Immature natural killer cell (primary cell): ENCODE results near the gene USO1. TPM values are rescaled to one million over a fixed set of nuclear protein-coding genes. Genes with fewer than 3 reads are reported as not detected.
"Not testable (repeated sequence)": the region's sequence is repeated elsewhere in the genome, so short reads cannot be mapped to it uniquely, and the experiment has no call there.

Experiments used
- DNase-seq, 3 donors: peaks; one replicate each; pipeline ENCODE4 v3.0.0; 2022; ENCODE audit warnings: mixed read lengths in 1 of 3
- H3K27ac Mint-ChIP-seq, 6 donors: one replicate each; pipeline ENCODE4 v1.8.0; 2020; ENCODE audit warnings: mixed read lengths in 6 of 6, mild to moderate bottlenecking in 5 of 6, inconsistent platforms in 4 of 6, moderate library complexity in 3 of 6
- H3K27me3 Mint-ChIP-seq, 3 donors: one replicate each; pipeline ENCODE4 v1.8.0; 2020 to 2021; ENCODE audit warnings: low read depth in 3 of 3, mild to moderate bottlenecking in 3 of 3, mixed read lengths in 3 of 3, moderate library complexity in 3 of 3, inconsistent platforms in 1 of 3
- H3K36me3 Mint-ChIP-seq, 3 donors: one replicate each; pipeline ENCODE4 v1.8.0; 2020; ENCODE audit warnings: mixed read lengths in 3 of 3, inconsistent platforms in 2 of 3, mild to moderate bottlenecking in 2 of 3
- H3K4me1 Mint-ChIP-seq, 2 donors: one replicate each; pipeline ENCODE4 v1.8.0; 2020; ENCODE audit warnings: inconsistent platforms in 2 of 2, mild to moderate bottlenecking in 2 of 2, mixed read lengths in 2 of 2, moderate library complexity in 1 of 2
- H3K4me3 Mint-ChIP-seq, 5 donors: one replicate each; pipeline ENCODE4 v1.8.0; 2020; ENCODE audit warnings: mild to moderate bottlenecking in 5 of 5, mixed read lengths in 5 of 5, inconsistent platforms in 3 of 5, moderate library complexity in 3 of 5
- H3K9me3 Mint-ChIP-seq, 6 donors: one replicate each; pipeline ENCODE4 v1.8.0; 2020; ENCODE audit warnings: mild to moderate bottlenecking in 6 of 6, mixed read lengths in 6 of 6, inconsistent platforms in 4 of 6, moderate library complexity in 3 of 6
- polyA plus RNA-seq, 3 donors: library from polyadenylated mRNA; unstranded; fragments of 300-500 nt; fragmentation: Illumina TruSeq; gene quantifications; one replicate each; pipeline ENCODE4 v1.2.3, GENCODE V29; 2021

USO1 gene
- polyA plus RNA-seq, 3 donors from 2014 or later = 29.0 to 46.4 (median 36.8) TPM

DNA sequence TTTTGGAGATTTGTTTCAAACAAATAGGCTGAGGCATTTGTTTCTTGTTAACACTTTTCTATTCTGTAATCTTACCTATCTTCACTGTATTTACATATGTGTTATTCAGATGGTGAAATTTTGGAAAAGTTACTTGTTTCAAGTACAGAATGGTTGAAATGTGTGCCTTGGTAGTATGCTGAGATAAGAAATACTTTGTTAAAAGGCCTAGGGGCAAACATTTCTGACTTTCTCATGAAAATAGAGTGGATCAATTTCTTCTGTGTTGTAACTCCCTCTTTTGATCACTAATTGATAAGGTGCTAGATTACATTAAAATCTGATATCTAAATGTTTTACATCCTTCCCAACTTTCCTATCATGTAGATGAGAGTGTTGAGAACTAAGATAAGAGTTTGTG, 18.1 kb downstream of the USO1 start:
- Mint-ChIP-seq H3K27me3 (no peaks in the 10 kb centered on the region), H3K27ac (no peak overlapping the region), H3K4me3 (no peak overlapping the region), H3K36me3 (no peaks in the 10 kb centered on the region), H3K4me1 (peaks cover 17 to 46% of the 10 kb centered on the region in 2 donors), H3K9me3 (no peaks in the 10 kb centered on the region)
- DNase-seq = no peak

DNA sequence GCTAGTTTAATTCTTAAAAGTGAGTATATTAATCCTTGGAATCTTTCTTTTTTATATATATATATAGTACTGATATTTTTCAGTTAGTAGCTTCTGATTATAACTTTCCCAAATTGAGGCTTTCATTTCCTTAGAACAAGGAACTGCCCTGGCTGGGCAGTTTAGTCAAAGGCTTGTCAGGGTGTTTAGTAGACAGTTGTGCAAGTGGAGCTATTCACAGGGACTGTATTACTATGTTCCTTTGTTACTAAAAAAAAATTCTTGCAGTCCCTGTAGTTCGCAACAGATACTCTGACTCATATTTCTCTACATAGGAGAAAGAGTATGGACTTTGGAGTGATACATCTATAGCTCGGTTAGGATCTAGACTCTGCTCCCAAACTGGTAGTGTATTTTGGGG, 20.8 kb downstream of the USO1 start:
- no peak overlapping the region for H3K4me3 Mint-ChIP-seq
- no peaks in the 10 kb centered on the region for H3K27me3 Mint-ChIP-seq
- no peaks in the 10 kb centered on the region for H3K9me3 Mint-ChIP-seq
- H3K4me1 Mint-ChIP-seq = peaks cover 21 to 45% of the 10 kb centered on the region in 2 donors
- no peaks in the 10 kb centered on the region for H3K36me3 Mint-ChIP-seq
- peak overlapping the region in 1 of 6 donors; percentile 5 for H3K27ac Mint-ChIP-seq
- no peak for DNase-seq

DNA sequence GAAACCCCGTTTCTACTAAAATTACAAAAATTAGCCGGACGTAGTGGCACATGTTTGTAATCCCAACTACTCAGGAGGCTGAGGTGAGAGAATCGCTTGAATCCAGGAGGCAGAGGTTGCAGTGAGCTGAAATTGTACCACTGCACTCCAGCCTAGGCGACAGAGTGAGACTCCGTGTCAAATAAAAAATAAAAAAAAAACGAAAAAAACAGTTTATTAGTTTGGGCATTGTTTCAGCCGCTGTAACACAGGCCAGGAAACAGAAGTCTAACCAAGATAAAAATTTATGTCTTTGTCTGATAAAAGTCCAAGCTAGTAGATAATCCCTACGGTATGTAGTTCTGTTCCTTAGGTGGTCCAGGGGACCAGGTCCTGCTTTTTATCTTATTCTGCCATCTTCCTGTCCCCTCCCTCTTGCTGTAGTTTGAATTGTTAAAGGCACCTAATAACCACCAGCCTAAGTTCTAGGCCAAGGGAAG, 21.4 kb downstream of the USO1 start:
- no peaks in the 10 kb centered on the region for H3K27me3 Mint-ChIP-seq
- no peak for DNase-seq
- no peak overlapping the region for H3K4me3 Mint-ChIP-seq
- no peaks in the 10 kb centered on the region for H3K36me3 Mint-ChIP-seq
- no peaks in the 10 kb centered on the region for H3K9me3 Mint-ChIP-seq
- H3K27ac Mint-ChIP-seq = peak overlapping the region in 2 of 6 donors; percentile 15 to 53
- H3K4me1 Mint-ChIP-seq = peaks cover 22 to 39% of the 10 kb centered on the region in 2 donors

DNA sequence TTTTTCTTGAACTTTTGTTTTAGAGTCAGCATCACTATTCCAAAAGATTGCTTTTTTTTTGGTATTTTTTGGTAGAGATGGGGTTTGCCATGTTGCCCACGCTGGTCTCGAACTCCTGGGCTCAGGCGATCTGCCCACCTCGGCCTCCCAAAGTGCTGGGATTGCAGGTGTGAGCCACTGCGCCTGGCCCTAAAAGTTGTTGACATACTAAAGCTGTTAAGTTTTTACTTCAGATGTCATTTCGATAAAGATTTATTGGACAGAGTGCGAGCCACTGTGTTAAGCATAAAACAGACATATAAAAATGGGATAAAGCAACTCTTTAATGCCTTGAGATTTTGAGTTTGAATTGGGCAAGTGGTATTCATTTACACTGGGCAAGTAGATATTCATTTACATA, 28.3 kb downstream of the USO1 start:
- Mint-ChIP-seq H3K4me3 (no peak overlapping the region), H3K27ac (no peak overlapping the region), H3K27me3 (no peaks in the 10 kb centered on the region), H3K36me3 (peaks cover 12 to 27% (median 24%) of the 10 kb centered on the region in 3 donors), H3K9me3 (no peaks in the 10 kb centered on the region), H3K4me1 (peaks cover 0 to 4% of the 10 kb centered on the region in 2 donors)
- DNase-seq = no peak

DNA sequence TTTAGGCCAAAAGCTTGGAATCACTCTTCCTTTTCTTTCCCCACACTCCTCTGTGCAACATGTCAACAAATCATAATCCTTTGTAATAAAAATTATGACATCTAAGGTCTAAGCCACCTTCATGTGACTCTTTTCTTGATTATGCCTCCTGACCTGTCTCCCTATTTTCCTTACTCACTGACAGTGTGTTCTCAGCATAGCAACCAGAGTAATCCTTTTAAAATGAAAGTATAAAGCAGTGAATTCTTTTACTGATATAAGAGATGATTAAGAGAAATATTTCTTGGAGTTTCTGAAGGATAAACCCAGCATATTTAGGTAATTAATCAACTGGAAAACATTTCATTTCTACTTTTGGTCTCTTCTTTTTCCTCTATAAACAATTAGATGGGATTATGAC, 44.7 kb downstream of the USO1 start:
- Mint-ChIP-seq H3K27me3 (no peaks in the 10 kb centered on the region), H3K4me1 (peaks cover 3 to 15% of the 10 kb centered on the region in 2 donors), H3K36me3 (peaks cover 12 to 26% (median 13%) of the 10 kb centered on the region in 3 donors), H3K9me3 (no peaks in the 10 kb centered on the region), H3K27ac (peak overlapping the region in 2 of 6 donors; percentile 1 to 31), H3K4me3 (no peak overlapping the region)
- DNase-seq = no peak

DNA sequence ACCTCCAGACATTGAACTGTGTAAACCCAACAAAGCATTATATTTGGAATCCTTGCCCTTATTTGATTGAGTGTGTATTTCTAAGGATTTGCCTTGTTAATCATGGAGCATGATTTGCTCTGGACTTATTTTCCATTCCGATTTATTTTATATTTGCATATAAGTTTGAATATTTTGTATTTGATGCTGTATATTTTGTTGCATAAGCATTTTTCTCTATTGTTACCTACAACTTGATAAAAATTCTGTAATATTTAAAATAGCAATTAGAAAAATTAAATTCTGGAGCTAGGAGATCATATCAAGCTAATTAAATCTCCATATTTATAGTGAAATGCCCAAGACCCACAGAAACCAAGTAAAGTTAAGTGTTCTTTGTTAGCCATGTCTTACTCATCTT, 47.2 kb downstream of the USO1 start:
- Mint-ChIP-seq H3K9me3 (no peaks in the 10 kb centered on the region), H3K4me3 (no peak overlapping the region), H3K27ac (no peak overlapping the region), H3K36me3 (peaks cover 30 to 48% (median 33%) of the 10 kb centered on the region in 3 donors), H3K27me3 (no peaks in the 10 kb centered on the region), H3K4me1 (peaks cover 3 to 15% of the 10 kb centered on the region in 2 donors)
- DNase-seq = no peak

DNA sequence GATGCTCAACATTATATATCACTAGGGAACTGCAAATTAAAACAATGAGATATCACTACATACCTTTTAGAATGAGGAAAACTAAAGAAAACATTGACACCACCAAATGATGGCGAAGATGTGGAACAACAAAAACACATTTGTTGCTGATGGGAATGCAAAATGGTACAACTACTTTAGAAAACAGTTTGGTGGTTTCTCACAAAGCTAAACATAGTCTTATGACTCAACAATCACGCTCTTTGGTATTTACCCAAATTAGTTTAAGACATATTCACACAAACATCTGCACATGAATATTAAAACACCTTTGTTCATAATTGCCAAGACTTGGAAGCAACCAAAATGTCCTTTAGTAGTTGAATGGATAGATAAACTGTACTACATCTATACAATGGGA, 53.2 kb downstream of the USO1 start:
- DNase-seq = no peak
- H3K36me3 Mint-ChIP-seq = peaks cover 43 to 60% (median 52%) of the 10 kb centered on the region in 3 donors
- no peaks in the 10 kb centered on the region for H3K4me1 Mint-ChIP-seq
- H3K9me3 Mint-ChIP-seq = peaks cover 0 to 2% (median 0%) of the 10 kb centered on the region in 6 donors
- no peaks in the 10 kb centered on the region for H3K27me3 Mint-ChIP-seq
- H3K27ac Mint-ChIP-seq = no peak overlapping the region
- H3K4me3 Mint-ChIP-seq = no peak overlapping the region

DNA sequence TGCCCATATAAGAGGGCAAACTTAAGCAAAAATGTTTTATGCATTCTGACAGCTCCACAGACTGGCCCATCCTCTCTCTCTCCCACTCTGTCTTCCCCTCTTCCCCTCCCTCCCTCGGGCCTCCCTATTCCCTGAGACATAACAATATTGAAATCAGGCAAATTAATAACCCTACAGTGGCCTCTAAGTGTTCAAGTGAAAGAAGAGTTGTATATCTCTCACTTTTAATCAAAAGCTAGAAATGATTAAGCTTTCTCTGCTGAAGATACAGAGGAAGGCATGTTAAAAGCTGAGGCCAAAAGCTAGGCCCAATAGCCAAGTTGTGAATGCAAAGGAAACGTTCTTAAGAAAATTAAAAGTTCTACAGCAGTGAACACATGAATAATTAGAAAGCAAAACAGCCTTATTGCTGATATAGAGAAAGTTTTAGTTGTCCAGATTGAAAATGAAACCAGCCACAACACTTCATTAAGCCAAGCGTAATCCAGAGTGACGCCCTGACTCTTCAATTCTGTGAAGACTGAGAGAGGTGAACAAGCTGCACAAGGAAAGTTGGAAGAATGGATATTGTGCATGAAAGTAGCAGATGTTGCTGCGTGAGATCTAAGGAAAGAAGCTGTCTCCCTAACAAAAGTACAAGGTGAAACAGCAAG, 54.9 kb downstream of the USO1 start:
- DNase-seq = no peak
- no peaks in the 10 kb centered on the region for H3K27me3 Mint-ChIP-seq
- H3K36me3 Mint-ChIP-seq = peaks cover 42 to 60% (median 52%) of the 10 kb centered on the region in 3 donors
- H3K4me1 Mint-ChIP-seq = no peaks in the 10 kb centered on the region
- H3K27ac Mint-ChIP-seq = peak overlapping the region in 5 of 6 donors; percentile 3 to 78 (median 36)
- no peak overlapping the region for H3K4me3 Mint-ChIP-seq
- peaks cover 0 to 2% (median 0%) of the 10 kb centered on the region in 6 donors for H3K9me3 Mint-ChIP-seq

DNA sequence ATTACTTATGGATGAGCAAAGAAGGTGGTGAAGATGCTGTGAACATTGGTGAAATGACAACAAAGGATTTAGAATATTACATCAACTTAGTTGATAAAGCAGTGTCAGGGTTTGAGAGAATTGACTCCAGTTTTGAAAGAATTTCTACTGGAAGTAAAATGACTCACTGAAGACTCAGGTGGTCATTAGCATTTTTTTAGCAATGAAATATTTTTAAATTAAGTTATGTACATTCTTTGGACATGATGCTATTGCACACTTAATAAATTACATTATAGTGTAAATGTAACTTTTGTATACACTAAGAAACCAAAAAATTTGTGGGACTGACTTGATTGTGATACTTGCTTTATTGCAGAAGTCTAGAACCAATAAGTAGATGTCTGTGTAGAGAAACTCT, 56.9 kb downstream of the USO1 start:
- peaks cover 0 to 2% (median 0%) of the 10 kb centered on the region in 6 donors for H3K9me3 Mint-ChIP-seq
- peak overlapping the region in 2 of 6 donors; percentile 25 to 49 for H3K27ac Mint-ChIP-seq
- no peaks in the 10 kb centered on the region for H3K4me1 Mint-ChIP-seq
- H3K27me3 Mint-ChIP-seq = no peaks in the 10 kb centered on the region
- H3K4me3 Mint-ChIP-seq = no peak overlapping the region
- H3K36me3 Mint-ChIP-seq = peaks cover 27 to 45% (median 35%) of the 10 kb centered on the region in 3 donors
- no peak for DNase-seq

DNA sequence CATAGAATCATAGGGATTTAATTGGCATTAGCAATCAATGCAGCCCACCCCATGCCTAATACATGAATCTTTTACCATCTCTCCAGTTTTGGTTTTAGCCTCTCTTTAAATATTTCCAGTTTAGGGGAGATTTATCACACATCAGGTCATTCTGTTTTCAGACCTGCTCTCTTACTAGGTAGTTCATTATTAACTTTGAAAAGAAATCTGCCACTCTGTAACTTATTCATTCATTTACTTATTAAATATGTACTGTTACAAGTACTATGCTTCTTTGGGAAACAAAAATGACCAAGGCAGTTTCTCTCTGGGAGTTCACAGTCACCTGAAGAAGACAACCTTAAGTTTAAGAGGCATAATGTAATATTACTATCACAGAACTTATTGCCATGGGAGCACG, 62.1 kb downstream of the USO1 start:
- H3K4me1 Mint-ChIP-seq = no peaks in the 10 kb centered on the region
- no peaks in the 10 kb centered on the region for H3K27me3 Mint-ChIP-seq
- H3K36me3 Mint-ChIP-seq = peaks cover 25 to 37% (median 26%) of the 10 kb centered on the region in 3 donors
- DNase-seq = no peak
- peak overlapping the region in 1 of 6 donors; percentile 11 for H3K27ac Mint-ChIP-seq
- H3K9me3 Mint-ChIP-seq = no peaks in the 10 kb centered on the region
- H3K4me3 Mint-ChIP-seq = no peak overlapping the region

DNA sequence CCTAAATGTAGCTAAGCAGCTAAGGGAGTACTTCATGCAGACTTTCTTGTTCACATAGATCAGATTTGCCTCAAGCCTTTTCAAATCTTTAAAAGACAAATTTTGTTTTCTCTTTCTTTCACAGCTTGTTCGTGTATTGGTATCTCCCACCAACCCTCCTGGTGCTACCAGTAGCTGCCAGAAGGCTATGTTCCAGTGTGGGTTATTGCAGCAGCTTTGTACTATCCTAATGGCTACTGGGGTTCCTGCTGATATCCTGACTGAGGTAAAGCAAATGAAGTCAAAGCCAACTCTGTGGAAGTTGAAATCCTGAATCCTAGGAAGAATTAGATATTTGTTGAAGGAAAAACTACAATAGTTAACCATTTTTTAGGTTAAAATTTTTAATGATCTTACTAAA, 62.6 kb downstream of the USO1 start:
- DNase-seq = no peak
- no peaks in the 10 kb centered on the region for H3K9me3 Mint-ChIP-seq
- no peak overlapping the region for H3K4me3 Mint-ChIP-seq
- peaks cover 22 to 34% (median 23%) of the 10 kb centered on the region in 3 donors for H3K36me3 Mint-ChIP-seq
- H3K27me3 Mint-ChIP-seq = no peaks in the 10 kb centered on the region
- H3K27ac Mint-ChIP-seq = no peak overlapping the region
- H3K4me1 Mint-ChIP-seq = no peaks in the 10 kb centered on the region

DNA sequence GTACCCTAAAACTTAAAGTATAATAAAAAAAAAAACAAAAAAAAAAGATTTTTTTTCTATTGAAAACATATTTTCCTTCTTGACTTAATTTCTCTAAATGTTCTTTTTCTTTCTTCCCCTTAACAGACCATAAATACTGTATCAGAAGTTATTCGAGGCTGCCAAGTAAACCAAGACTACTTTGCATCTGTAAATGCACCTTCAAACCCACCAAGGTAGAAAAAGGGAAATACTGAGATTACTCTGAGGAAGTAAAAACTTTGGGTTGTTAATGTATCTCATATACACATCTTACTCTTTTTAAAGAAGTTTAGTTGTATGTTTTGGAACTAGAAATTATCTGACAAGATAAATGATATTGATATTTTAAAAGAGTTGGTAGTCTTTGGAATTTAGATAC, 65.6 kb downstream of the USO1 start:
- DNase-seq = no peak
- Mint-ChIP-seq H3K36me3 (peaks cover 18 to 26% (median 20%) of the 10 kb centered on the region in 3 donors), H3K27me3 (no peaks in the 10 kb centered on the region), H3K4me3 (no peak overlapping the region), H3K4me1 (no peaks in the 10 kb centered on the region), H3K9me3 (no peaks in the 10 kb centered on the region), H3K27ac (no peak overlapping the region)

DNA sequence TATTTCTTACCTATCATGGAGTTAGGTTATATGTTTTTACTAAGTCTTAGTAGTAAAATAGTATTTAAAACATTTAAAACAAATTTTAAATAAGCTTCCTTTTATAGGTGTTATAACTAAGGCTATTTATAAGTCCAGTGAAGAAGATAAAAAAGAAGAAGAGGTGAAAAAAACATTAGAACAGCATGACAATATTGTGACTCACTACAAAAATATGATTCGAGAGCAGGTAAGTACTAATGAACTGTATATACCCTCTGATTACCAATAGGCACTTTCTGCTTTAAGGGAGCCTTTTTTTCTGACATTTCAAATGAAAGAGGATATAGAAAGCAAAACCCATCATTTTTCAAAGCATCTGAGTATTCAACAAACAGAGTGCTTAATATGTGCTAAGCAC, 76.6 kb downstream of the USO1 start:
- Mint-ChIP-seq H3K4me1 (no peaks in the 10 kb centered on the region), H3K27me3 (peaks cover 0 to 2% (median 1%) of the 10 kb centered on the region in 3 donors), H3K9me3 (no peaks in the 10 kb centered on the region), H3K27ac (no peak overlapping the region), H3K4me3 (no peak overlapping the region), H3K36me3 (peaks cover 18 to 47% (median 22%) of the 10 kb centered on the region in 3 donors)
- no peak for DNase-seq

DNA sequence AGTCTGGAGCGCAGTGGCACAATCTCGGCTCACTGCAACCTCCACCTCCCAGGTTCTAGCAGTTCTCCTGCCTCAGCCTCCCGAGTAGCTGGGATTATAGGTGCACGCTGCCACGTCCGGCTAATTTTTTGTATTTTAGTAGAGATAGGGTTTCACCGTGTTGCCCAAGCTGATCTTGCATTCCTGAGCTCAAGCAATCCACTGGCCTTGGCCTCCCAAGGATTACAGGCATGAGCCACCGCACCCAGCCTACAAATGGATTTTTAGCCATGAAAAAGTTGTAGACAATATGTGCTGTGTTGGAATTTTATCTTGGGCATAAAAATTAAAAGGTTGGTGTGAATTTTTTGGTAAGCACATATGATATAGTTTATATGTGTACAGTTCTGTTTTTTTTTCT, 81.7 kb downstream of the USO1 start:
- not testable (repeated sequence) for H3K4me1 Mint-ChIP-seq, DNase-seq, H3K4me3 Mint-ChIP-seq, H3K27me3 Mint-ChIP-seq, H3K9me3 Mint-ChIP-seq
- Mint-ChIP-seq H3K36me3 (peaks cover 29 to 54% (median 29%) of the 10 kb centered on the region in 3 donors), H3K27ac (peak overlapping the region in 1 of 6 donors; percentile 19)

DNA sequence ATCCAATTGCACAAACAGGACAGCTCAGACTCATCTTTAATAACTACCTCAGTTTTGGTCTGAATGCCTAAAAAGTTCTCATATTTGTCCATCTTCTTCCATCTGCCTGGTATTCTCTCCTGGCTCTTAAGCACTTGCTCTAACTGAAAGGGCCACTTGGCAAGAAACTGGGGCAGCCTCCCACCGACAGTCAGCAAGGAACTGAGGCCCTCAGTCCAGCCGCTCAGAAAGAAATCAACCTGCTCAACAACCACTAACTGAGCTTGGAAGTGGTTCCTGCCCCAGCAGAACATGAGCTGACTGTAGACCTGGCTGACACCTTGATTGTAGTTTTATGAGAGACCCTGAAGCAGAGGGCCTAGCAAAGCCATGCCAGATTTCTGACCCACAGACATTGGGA, 93.5 kb downstream of the USO1 start:
- no peak overlapping the region for H3K4me3 Mint-ChIP-seq
- no peaks in the 10 kb centered on the region for H3K4me1 Mint-ChIP-seq
- peaks cover 7 to 31% (median 11%) of the 10 kb centered on the region in 3 donors for H3K36me3 Mint-ChIP-seq
- H3K27ac Mint-ChIP-seq = no peak overlapping the region
- DNase-seq = no peak
- no peaks in the 10 kb centered on the region for H3K27me3 Mint-ChIP-seq
- H3K9me3 Mint-ChIP-seq = no peaks in the 10 kb centered on the region
